GM12878 (cell line): ENCODE measurements around the gene FGD3. TPM values are rescaled to one million over a fixed set of nuclear protein-coding genes. Genes with fewer than 3 reads are reported as not detected.

Experiments used
- BHLHE40 ChIP-seq, 2 experiments: fragments of 450-650 bp in 1 of 2; IDR thresholded peaks; 2 replicates each; pipeline ENCODE4 v1.6.1; 2011 to 2017; ENCODE audit warnings: low read depth in 2 of 2, borderline replicate concordance in 1 of 2, improper control_type of control experiment in 1 of 2, low read length in 1 of 2, mild to moderate bottlenecking in 1 of 2
- CREB1 ChIP-seq: IDR thresholded peaks from 2 replicates; pipeline ENCODE4 v1.6.1; 2012; ENCODE audit warnings: low read depth, mild to moderate bottlenecking, inconsistent platforms
- CREM ChIP-seq: IDR thresholded peaks from 2 replicates; pipeline ENCODE4 v1.6.1; 2014; ENCODE audit warnings: antibody characterized with exemption, low read depth
- DPF2 ChIP-seq: fragments of 450-650 bp; IDR thresholded peaks from 2 replicates; pipeline ENCODE4 v1.6.1; 2017; ENCODE audit warnings: mild to moderate bottlenecking
- EED ChIP-seq: sonication (generic); IDR thresholded peaks from 2 replicates; pipeline ENCODE4 v1.6.1; 2016; ENCODE audit warnings: antibody characterized with exemption, low read depth
- GATAD2B ChIP-seq: fragments of 450-650 bp; conservative IDR thresholded peaks from 2 replicates; pipeline ENCODE4 v1.6.1; 2017; ENCODE audit warnings: low read depth, mild to moderate bottlenecking, moderate library complexity
- IRF3 ChIP-seq: fragments of 450-650 bp; IDR thresholded peaks from 2 replicates; pipeline ENCODE4 v1.6.1; 2014; ENCODE audit warnings: mild to moderate bottlenecking
- IRF5 ChIP-seq: fragments of 450-650 bp; IDR thresholded peaks from 2 replicates; pipeline ENCODE4 v1.6.1; 2017; ENCODE audit warnings: borderline replicate concordance
- KDM1A ChIP-seq: fragments of 200-600 bp; sonication (generic); IDR thresholded peaks from 2 replicates; pipeline ENCODE4 v1.6.1; 2016; ENCODE audit warnings: borderline replicate concordance
- LARP7 ChIP-seq: fragments of 450-650 bp; IDR thresholded peaks from 2 replicates; pipeline ENCODE4 v1.6.1; 2017; ENCODE audit warnings: mild to moderate bottlenecking
- POLR2A ChIP-seq: IDR thresholded peaks from 2 replicates; pipeline ENCODE4 v1.6.1; 2011; ENCODE audit warnings: low read depth, mild to moderate bottlenecking, low read length
- POU2F2 ChIP-seq: IDR thresholded peaks from 3 replicates; pipeline ENCODE4 v1.6.1; 2011; ENCODE audit warnings: low read depth, mild to moderate bottlenecking, low read length, borderline replicate concordance
- RB1 ChIP-seq: fragments of 450-650 bp; formaldehyde crosslinking; IDR thresholded peaks from 2 replicates; pipeline ENCODE4 v1.6.1; 2017; ENCODE audit warnings: mild to moderate bottlenecking, borderline replicate concordance
- SIX5 ChIP-seq: IDR thresholded peaks from 2 replicates; pipeline ENCODE4 v1.6.1; 2011; ENCODE audit warnings: mild to moderate bottlenecking, low read depth, low read length, moderate library complexity; ENCODE audit not compliant: severe bottlenecking
- SMC3 ChIP-seq: IDR thresholded peaks from 2 replicates; pipeline ENCODE4 v1.6.1; 2011; ENCODE audit warnings: low read length, improper control_type of control experiment, borderline replicate concordance
- SREBF2 ChIP-seq: IDR thresholded peaks from 2 replicates; pipeline ENCODE4 v1.6.1; 2012; ENCODE audit warnings: mild to moderate bottlenecking, low read length
- STAT1 ChIP-seq: fragments of 450-650 bp; conservative IDR thresholded peaks from 2 replicates; pipeline ENCODE4 v1.6.1; 2014; ENCODE audit warnings: antibody characterized with exemption, mild to moderate bottlenecking
- SUPT20H ChIP-seq: IDR thresholded peaks from 2 replicates; pipeline ENCODE4 v1.6.1; 2011; ENCODE audit warnings: low read depth, mild to moderate bottlenecking, low read length, moderate library complexity, borderline replicate concordance; ENCODE audit not compliant: control insufficient read depth
- TCF3 ChIP-seq: IDR thresholded peaks from 2 replicates; pipeline ENCODE4 v1.6.1; 2012; ENCODE audit warnings: low read depth, mild to moderate bottlenecking, low read length, borderline replicate concordance; ENCODE audit not compliant: insufficient read depth
- ZSCAN29 ChIP-seq: fragments of 450-650 bp; IDR thresholded peaks from 2 replicates; pipeline ENCODE4 v1.6.1; 2017; ENCODE audit warnings: mild to moderate bottlenecking, moderate library complexity
- ZZZ3 ChIP-seq: IDR thresholded peaks from 2 replicates; pipeline ENCODE4 v1.6.1; 2011; ENCODE audit warnings: low read depth; ENCODE audit not compliant: control insufficient read depth, insufficient read length
- polyA plus RNA-seq, 11 experiments: library from polyadenylated mRNA; depleted of rRNA in 4 of 11; unstranded in 6 of 11; stranded (reverse) in 5 of 11; fragments of >200 nt; fragmentation: Nextera tagmentation in 4 of 11; fragmentation: Illumina TruSeq in 1 of 11; extraction: Ambion mirVana in 4 of 11; extraction: Trizol in 1 of 11; gene quantifications; 1 replicate in 1 of 11; 2 replicates in 10 of 11; pipeline versions ENCODE4 v1.2.1 to v1.2.3, GENCODE V29; 2011 to 2016; ENCODE audit warnings: inconsistent platforms in 2 of 11, missing spikeins in 2 of 11, low read depth in 1 of 11
- total RNA-seq, 4 experiments: library from RNA; depleted of rRNA in 3 of 4; stranded (reverse); fragments of >200 nt in 3 of 4; fragmentation: Illumina TruSeq in 1 of 4; extraction: Trizol in 1 of 4; gene quantifications; 2 replicates each; pipeline versions ENCODE4 v1.2.1 to v1.2.3, GENCODE V29; 2013 to 2021
- TF ChIP-seq, protein P1 (sequence below): IDR thresholded peaks from 2 replicates; pipeline ENCODE4 v1.6.1; 2011; ENCODE audit warnings: low read depth, low read length, improper control_type of control experiment, borderline replicate concordance
- TF ChIP-seq, protein P2 (sequence below): IDR thresholded peaks from 2 replicates; pipeline ENCODE4 v1.6.1; 2012; ENCODE audit warnings: low read length, inconsistent platforms
- TF ChIP-seq, protein P3 (sequence below): fragments of 450-650 bp; IDR thresholded peaks from 2 replicates; pipeline ENCODE4 v1.6.1; 2017; ENCODE audit warnings: mild to moderate bottlenecking, moderate library complexity

The FGD3 gene
- total and polyA plus RNA-seq, 10 of the 15 experiments (the other 5 are each of a cell fraction or from before 2014, with no cell fraction given), result 0.26 to 18.1 (median 12.4) TPM

- peak; percentile 78 for TF ChIP-seq GATAD2B
- no peak for TF ChIP-seq SUPT20H
- TF ChIP-seq TCF3, result no peak
- TF ChIP-seq LARP7, result peak; percentile 41; the same call in 1 of the 2 replicates
- TF ChIP-seq, protein P1, sequence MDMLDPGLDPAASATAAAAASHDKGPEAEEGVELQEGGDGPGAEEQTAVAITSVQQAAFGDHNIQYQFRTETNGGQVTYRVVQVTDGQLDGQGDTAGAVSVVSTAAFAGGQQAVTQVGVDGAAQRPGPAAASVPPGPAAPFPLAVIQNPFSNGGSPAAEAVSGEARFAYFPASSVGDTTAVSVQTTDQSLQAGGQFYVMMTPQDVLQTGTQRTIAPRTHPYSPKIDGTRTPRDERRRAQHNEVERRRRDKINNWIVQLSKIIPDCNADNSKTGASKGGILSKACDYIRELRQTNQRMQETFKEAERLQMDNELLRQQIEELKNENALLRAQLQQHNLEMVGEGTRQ, result no peak
- TF ChIP-seq DPF2, result peak; percentile 79
- TF ChIP-seq SMC3, result no peak
- no peak for TF ChIP-seq IRF5
- TF ChIP-seq SIX5, result no peak
- no peak for TF ChIP-seq SREBF2
- TF ChIP-seq POU2F2, result no peak
- no peak for TF ChIP-seq CREB1
- no peak for TF ChIP-seq ZSCAN29
- TF ChIP-seq STAT1, result no peak
- no peak for TF ChIP-seq RB1
- no peak for TF ChIP-seq ZZZ3
- TF ChIP-seq BHLHE40 (IDR thresholded peaks at IDR 0.05; ENCODE audit: borderline replicate concordance in 1 of 2, low read depth in 2 of 2, low read length in 1 of 2), result peak; percentile 61 to 84; a peak in 3 of 4 replicates
- TF ChIP-seq, protein P2, sequence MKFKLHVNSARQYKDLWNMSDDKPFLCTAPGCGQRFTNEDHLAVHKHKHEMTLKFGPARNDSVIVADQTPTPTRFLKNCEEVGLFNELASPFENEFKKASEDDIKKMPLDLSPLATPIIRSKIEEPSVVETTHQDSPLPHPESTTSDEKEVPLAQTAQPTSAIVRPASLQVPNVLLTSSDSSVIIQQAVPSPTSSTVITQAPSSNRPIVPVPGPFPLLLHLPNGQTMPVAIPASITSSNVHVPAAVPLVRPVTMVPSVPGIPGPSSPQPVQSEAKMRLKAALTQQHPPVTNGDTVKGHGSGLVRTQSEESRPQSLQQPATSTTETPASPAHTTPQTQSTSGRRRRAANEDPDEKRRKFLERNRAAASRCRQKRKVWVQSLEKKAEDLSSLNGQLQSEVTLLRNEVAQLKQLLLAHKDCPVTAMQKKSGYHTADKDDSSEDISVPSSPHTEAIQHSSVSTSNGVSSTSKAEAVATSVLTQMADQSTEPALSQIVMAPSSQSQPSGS, result no peak
- TF ChIP-seq POLR2A, result peak; percentile 64
- TF ChIP-seq, protein P3, sequence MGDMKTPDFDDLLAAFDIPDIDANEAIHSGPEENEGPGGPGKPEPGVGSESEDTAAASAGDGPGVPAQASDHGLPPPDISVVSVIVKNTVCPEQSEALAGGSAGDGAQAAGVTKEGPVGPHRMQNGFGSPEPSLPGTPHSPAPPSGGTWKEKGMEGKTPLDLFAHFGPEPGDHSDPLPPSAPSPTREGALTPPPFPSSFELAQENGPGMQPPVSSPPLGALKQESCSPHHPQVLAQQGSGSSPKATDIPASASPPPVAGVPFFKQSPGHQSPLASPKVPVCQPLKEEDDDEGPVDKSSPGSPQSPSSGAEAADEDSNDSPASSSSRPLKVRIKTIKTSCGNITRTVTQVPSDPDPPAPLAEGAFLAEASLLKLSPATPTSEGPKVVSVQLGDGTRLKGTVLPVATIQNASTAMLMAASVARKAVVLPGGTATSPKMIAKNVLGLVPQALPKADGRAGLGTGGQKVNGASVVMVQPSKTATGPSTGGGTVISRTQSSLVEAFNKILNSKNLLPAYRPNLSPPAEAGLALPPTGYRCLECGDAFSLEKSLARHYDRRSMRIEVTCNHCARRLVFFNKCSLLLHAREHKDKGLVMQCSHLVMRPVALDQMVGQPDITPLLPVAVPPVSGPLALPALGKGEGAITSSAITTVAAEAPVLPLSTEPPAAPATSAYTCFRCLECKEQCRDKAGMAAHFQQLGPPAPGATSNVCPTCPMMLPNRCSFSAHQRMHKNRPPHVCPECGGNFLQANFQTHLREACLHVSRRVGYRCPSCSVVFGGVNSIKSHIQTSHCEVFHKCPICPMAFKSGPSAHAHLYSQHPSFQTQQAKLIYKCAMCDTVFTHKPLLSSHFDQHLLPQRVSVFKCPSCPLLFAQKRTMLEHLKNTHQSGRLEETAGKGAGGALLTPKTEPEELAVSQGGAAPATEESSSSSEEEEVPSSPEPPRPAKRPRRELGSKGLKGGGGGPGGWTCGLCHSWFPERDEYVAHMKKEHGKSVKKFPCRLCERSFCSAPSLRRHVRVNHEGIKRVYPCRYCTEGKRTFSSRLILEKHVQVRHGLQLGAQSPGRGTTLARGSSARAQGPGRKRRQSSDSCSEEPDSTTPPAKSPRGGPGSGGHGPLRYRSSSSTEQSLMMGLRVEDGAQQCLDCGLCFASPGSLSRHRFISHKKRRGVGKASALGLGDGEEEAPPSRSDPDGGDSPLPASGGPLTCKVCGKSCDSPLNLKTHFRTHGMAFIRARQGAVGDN, result peak; percentile 75
- no peak for TF ChIP-seq IRF3
- TF ChIP-seq KDM1A, result no peak
- peak; percentile 53; the same call in 1 of the 2 replicates for TF ChIP-seq EED
- no peak for TF ChIP-seq CREM
Measured at GRCh38 chr9:93058355-93059010, 111.2 kb downstream of the FGD3 start, which contains the start of gene SUSD3 (continued).
